ENCODE measurements around the gene CDKN2B-AS1. TPM values are rescaled to one million over a fixed set of nuclear protein-coding genes. Genes with fewer than 3 reads are reported as not detected.

Gene CDKN2B-AS1
- total RNA-seq, 1 experiment from 2014 or later: not detected

DNA sequence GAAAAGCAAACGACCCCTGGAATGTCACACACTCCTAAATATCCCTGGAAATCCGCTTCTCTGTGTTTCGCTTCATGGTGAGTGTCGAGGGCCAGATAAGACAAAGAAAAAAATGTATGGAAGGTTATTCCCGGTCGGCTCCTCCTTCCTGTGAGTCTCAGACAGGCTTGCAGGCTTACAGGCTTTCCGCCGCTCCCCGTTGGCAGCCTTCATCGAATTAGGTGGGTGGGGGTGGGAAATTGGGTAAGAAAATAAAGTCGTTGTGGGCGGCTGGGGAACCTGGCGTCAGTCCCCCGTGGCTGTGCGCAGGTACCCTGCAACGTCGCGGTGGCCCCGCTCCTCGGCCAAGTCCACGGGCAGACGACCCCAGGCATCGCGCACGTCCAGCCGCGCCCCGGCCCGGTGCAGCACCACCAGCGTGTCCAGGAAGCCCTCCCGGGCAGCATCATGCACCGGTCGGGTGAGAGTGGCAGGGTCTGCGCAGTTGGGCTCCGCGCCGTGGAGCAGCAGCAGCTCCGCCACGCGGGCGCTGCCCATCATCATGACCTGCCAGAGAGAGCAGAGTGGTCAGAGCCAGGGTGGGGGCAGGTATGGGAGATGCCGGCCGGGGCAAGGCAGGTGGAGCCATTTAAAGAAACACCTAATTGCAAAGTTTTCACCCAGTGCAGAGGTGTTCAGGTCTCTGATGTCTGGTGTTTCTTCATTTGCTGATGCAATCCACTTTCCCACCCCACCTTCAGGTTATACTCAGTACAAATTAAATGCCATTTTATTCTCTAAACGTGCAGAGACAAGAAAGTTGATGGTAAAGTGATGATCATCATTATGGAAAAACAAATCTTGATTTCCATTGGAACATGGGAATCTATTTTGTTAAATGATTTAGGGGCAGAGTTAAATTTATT lies 11.4 kb downstream of the CDKN2B-AS1 start:
- CTCF ChIA-PET: no interaction called here

DNA sequence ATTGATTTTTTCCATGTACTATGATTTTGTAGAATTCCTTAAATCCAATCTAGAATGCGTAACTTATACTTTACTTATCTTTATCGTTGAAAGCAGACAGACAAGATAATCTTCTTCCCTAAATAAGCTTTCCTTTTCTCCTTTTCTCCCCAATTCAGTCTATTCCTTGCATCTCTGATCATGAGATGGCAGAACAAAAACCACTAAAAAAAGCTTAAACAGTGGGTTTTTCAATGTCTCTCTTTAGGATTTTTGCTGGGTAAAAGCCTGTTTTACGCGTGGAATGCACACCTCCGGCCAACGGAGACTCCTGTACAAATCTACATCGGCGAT lies 13.8 kb downstream of the CDKN2B-AS1 start:
- no peak for DNase-seq (ENCODE audit: unreplicated experiment)
- no peaks in the 10 kb centered on the region for H3K36me3 Mint-ChIP-seq (ENCODE audit: insufficient read depth, unreplicated experiment)
- no peaks in the 10 kb centered on the region for H3K4me1 Mint-ChIP-seq (ENCODE audit: insufficient read depth, unreplicated experiment)
- no peak overlapping the region for H3K4me3 Mint-ChIP-seq (ENCODE audit: unreplicated experiment)
- ChIA-PET POLR2A (no interaction called here), CTCF (no interaction called here)
- no peaks in the 10 kb centered on the region for H3K9me3 Mint-ChIP-seq (ENCODE audit: unreplicated experiment)
- H3K27ac Mint-ChIP-seq (ENCODE audit: low read depth, unreplicated experiment): no peak overlapping the region
- TF ChIP-seq, protein P1, sequence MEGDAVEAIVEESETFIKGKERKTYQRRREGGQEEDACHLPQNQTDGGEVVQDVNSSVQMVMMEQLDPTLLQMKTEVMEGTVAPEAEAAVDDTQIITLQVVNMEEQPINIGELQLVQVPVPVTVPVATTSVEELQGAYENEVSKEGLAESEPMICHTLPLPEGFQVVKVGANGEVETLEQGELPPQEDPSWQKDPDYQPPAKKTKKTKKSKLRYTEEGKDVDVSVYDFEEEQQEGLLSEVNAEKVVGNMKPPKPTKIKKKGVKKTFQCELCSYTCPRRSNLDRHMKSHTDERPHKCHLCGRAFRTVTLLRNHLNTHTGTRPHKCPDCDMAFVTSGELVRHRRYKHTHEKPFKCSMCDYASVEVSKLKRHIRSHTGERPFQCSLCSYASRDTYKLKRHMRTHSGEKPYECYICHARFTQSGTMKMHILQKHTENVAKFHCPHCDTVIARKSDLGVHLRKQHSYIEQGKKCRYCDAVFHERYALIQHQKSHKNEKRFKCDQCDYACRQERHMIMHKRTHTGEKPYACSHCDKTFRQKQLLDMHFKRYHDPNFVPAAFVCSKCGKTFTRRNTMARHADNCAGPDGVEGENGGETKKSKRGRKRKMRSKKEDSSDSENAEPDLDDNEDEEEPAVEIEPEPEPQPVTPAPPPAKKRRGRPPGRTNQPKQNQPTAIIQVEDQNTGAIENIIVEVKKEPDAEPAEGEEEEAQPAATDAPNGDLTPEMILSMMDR (IDR thresholded peaks at IDR 0.05; ENCODE audit: unreplicated experiment): no peak
- intact Hi-C loops (cut with micrococcal nuclease): no loop called here
- no peaks in the 10 kb centered on the region for H3K27me3 Mint-ChIP-seq (ENCODE audit: insufficient read depth, unreplicated experiment)
- BruUV-seq (replicated peaks): no TSS peak

More for the DNA sequence above, 11.4 kb downstream of the CDKN2B-AS1 start:
- H3K4me1 Mint-ChIP-seq (ENCODE audit: insufficient read depth, unreplicated experiment): no peaks in the 10 kb centered on the region
- POLR2A ChIA-PET: no interaction called here
- intact Hi-C loops (cut with micrococcal nuclease): no loop called here
- H3K4me3 Mint-ChIP-seq (ENCODE audit: unreplicated experiment): no peak overlapping the region
- no TSS peak for BruUV-seq (replicated peaks)
- H3K36me3 Mint-ChIP-seq (ENCODE audit: insufficient read depth, unreplicated experiment): no peaks in the 10 kb centered on the region
- no peaks in the 10 kb centered on the region for H3K27me3 Mint-ChIP-seq (ENCODE audit: insufficient read depth, unreplicated experiment)
- DNase-seq (ENCODE audit: unreplicated experiment): no peak
- no peak overlapping the region for H3K27ac Mint-ChIP-seq (ENCODE audit: low read depth, unreplicated experiment)
- H3K9me3 Mint-ChIP-seq (ENCODE audit: unreplicated experiment): no peaks in the 10 kb centered on the region
- TF ChIP-seq, protein P1 (IDR thresholded peaks at IDR 0.05; ENCODE audit: unreplicated experiment): no peak

DNA sequence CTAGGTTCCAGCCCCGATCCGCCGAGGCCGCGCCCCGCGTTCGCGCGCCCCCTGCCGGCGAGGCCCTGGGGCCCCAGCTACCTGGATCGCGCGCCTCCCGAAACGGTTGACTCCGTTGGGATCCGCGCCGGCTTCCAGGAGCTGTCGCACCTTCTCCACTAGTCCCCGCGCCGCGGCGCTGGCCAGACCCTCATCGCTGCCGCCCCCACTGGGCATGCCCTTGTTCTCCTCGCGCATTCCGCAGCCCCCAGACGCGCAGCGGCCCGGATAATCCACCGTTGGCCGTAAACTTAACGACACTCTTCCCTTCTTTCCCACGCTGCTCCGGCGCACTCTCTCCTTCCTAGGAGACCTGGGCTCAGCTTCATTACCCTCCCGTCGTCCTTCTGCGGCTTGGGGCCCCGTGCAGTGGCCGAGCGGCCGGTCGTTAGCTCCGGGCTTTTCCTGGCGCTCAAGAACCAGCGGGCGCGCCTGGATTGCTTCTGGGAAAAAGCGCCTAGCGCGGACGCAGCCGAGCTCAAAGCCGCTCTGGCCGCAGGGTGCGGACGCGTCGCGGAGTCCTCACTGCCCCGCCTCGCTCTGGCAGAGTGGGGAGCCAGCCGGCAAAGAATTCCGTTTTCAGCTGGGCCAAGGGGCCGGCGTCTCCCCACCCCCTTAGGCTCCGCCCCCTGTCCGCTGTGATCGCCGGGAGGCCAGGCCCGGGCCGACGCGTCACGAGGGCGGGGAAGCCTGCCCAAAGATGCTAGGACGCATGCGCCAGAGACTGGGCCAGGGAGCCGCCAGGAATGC lies 14.3 kb downstream of the CDKN2B-AS1 start, which contains the start of gene CDKN2B:
Gene CDKN2B (minus strand): TSS at position 589 of the 789 bp plus-strand sequence. CDS start 352 bp downstream, at position 237.
- no peaks in the 10 kb centered on the region for H3K27me3 Mint-ChIP-seq (ENCODE audit: insufficient read depth, unreplicated experiment)
- no peaks in the 10 kb centered on the region for H3K9me3 Mint-ChIP-seq (ENCODE audit: unreplicated experiment)
- POLR2A ChIA-PET: no interaction called here
- no TSS peak for BruUV-seq (replicated peaks)
- CTCF ChIA-PET: no interaction called here
- no peaks in the 10 kb centered on the region for H3K36me3 Mint-ChIP-seq (ENCODE audit: insufficient read depth, unreplicated experiment)
- no peak for DNase-seq (ENCODE audit: unreplicated experiment)
- intact Hi-C loops (cut with micrococcal nuclease): no loop called here
- H3K27ac Mint-ChIP-seq (ENCODE audit: low read depth, unreplicated experiment): no peak within 1 kb of the TSS
- TF ChIP-seq, protein P1 (IDR thresholded peaks at IDR 0.05; ENCODE audit: unreplicated experiment): no peak
- H3K4me1 Mint-ChIP-seq (ENCODE audit: insufficient read depth, unreplicated experiment): no peaks in the 10 kb centered on the region
- H3K4me3 Mint-ChIP-seq (ENCODE audit: unreplicated experiment): no peak within 1 kb of the TSS

DNA sequence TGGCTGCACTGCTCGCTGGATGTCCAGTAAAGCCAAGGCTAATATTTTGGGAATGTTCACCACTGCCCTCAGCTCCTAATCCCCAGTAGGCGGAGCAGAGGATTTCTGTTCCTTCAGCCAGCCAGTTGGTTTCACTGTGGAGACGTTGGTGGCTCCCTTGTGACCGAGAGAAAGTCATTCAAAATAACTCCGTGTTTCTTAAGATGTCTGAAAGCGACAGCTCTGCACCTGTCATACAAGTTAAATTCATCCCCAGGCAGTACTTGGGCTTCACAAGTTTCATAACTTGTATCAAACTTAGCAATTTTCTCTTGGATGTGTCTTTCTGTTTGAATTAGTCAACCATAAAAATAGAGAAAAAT lies 14.9 kb downstream of the CDKN2B-AS1 start:
- Mint-ChIP-seq H3K4me1 (ENCODE audit: insufficient read depth, unreplicated experiment) (no peaks in the 10 kb centered on the region), H3K36me3 (ENCODE audit: insufficient read depth, unreplicated experiment) (no peaks in the 10 kb centered on the region), H3K4me3 (ENCODE audit: unreplicated experiment) (no peak overlapping the region), H3K9me3 (ENCODE audit: unreplicated experiment) (no peaks in the 10 kb centered on the region), H3K27ac (ENCODE audit: low read depth, unreplicated experiment) (no peak overlapping the region), H3K27me3 (ENCODE audit: insufficient read depth, unreplicated experiment) (no peaks in the 10 kb centered on the region)
- ChIA-PET CTCF (no interaction called here), POLR2A (no interaction called here)
- no TSS peak for BruUV-seq (replicated peaks)
- DNase-seq (ENCODE audit: unreplicated experiment): no peak
- intact Hi-C loops (cut with micrococcal nuclease): no loop called here
- TF ChIP-seq, protein P1 (IDR thresholded peaks at IDR 0.05; ENCODE audit: unreplicated experiment): no peak
